Central memory CD8-positive, alpha-beta T cell (primary cell): ENCODE results near the gene ATRX.
A peak's percentile ranks its signal among the peaks of the same experiment; 100 is the strongest.
"Not testable (repeated sequence)": the region's sequence is repeated elsewhere in the genome, so short reads cannot be mapped to it uniquely, and the experiment has no call there.

ENCODE experiments used
- ATAC-seq: fragments of 150-1000 bp; cut with Tn5 transposase; replicated peaks from 2 replicates; pipeline ENCODE4 v1.10.0; 2022; ENCODE audit warnings: mild to moderate bottlenecking, moderate FRiP score, moderate number of reproducible peaks; ENCODE audit not compliant: poor library complexity, severe bottlenecking; ENCODE audit errors: extremely low read depth
- DNase-seq, 2 donors: peaks; one replicate each; pipeline ENCODE4 v3.0.0; 2021; ENCODE audit warnings: low spot score in 2 of 2
- H3K27ac Mint-ChIP-seq: one replicate; pipeline ENCODE4 v1.8.0; 2022; ENCODE audit warnings: low read depth, mild to moderate bottlenecking, moderate library complexity, mixed read lengths
- H3K27me3 Mint-ChIP-seq: one replicate; pipeline ENCODE4 v1.8.0; 2022; ENCODE audit warnings: mixed read lengths
- H3K36me3 Mint-ChIP-seq: one replicate; pipeline ENCODE4 v1.8.0; 2022; ENCODE audit warnings: mild to moderate bottlenecking, moderate library complexity, mixed read lengths; ENCODE audit not compliant: insufficient read depth
- H3K4me1 Mint-ChIP-seq: one replicate; pipeline ENCODE4 v1.8.0; 2022; ENCODE audit warnings: mixed read lengths
- H3K4me3 Mint-ChIP-seq: one replicate; pipeline ENCODE4 v1.8.0; 2022; ENCODE audit warnings: mild to moderate bottlenecking, moderate library complexity, mixed read lengths
- H3K9me3 Mint-ChIP-seq: one replicate; pipeline ENCODE4 v1.8.0; 2022; ENCODE audit warnings: mixed read lengths

ATRX gene

DNA sequence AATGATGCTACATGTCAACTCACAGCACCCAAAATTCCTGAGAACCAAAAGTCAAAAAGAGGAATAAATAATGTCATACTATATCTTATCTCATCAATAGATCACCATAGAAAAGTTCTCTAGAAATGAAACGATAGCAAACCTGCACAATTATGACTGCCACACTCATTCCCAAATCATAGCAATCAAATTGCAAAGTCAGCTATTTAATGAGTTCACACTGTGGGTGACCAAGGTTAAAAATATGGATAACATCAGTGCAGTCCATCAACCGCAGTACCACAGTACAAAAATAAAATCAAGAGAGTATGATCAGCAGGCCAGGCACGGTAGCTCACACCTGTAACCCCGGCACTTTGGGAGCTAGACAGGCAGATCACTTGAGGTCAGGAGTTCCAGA lies 62.3 kb downstream of the ATRX start:
- Mint-ChIP-seq H3K27ac (no peak overlapping the region), H3K4me1 (peaks cover 41% of the 10 kb centered on the region), H3K36me3 (no peaks in the 10 kb centered on the region), H3K9me3 (no peaks in the 10 kb centered on the region), H3K4me3 (no peak overlapping the region), H3K27me3 (no peaks in the 10 kb centered on the region)
- ATAC-seq: no peak
- DNase-seq: no peak

DNA sequence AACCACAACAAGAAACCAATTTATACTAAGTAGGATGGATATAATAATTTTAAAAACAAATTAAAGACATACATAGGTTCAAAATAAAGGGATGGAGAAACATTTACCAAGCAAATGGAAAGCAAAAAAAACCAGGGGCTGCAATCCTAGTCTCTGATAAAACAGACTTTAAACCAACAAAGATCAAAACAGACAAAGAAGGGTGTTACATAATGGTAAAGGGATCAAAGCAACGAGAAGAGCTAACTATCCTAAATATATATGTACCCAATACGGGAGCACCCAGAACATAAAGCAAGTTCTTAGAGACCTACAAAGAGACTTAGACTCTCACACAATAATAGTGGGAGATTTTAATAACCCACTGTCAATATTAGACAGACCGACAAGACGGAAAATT lies 66.6 kb downstream of the ATRX start:
- H3K36me3 Mint-ChIP-seq: peaks cover 8% of the 10 kb centered on the region
- H3K4me3 Mint-ChIP-seq: no peak overlapping the region
- no peaks in the 10 kb centered on the region for H3K27me3 Mint-ChIP-seq
- H3K27ac Mint-ChIP-seq: peak overlapping the region; percentile 89
- ATAC-seq (no peak), DNase-seq (no peak)
- peaks cover 39% of the 10 kb centered on the region for H3K4me1 Mint-ChIP-seq
- no peaks in the 10 kb centered on the region for H3K9me3 Mint-ChIP-seq

DNA sequence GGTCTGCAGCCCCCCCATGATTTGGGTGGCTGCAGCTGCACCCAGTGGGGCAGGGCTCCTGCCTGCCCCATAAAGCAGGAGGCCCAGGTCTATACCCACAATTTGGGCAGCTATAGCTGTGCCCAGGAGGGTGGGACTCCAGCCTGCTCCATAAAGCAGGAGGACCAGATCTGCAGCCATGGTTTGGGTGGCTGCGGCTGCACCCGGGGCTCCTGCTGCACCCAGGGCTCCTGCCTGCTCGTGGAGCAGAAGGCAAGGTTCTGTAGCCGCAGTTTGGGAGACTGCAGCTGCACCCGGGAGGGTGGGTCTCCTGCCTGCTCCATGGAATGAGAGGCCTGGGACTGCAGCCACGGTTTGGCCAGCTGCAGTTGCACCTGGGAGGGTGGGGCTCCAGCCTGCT lies 81.1 kb downstream of the ATRX start:
- H3K4me1 Mint-ChIP-seq: peaks cover 14% of the 10 kb centered on the region
- no peak overlapping the region for H3K4me3 Mint-ChIP-seq
- peaks cover 13% of the 10 kb centered on the region for H3K36me3 Mint-ChIP-seq
- no peak overlapping the region for H3K27ac Mint-ChIP-seq
- no peaks in the 10 kb centered on the region for H3K27me3 Mint-ChIP-seq
- DNase-seq (no peak), ATAC-seq (no peak)
- no peaks in the 10 kb centered on the region for H3K9me3 Mint-ChIP-seq

DNA sequence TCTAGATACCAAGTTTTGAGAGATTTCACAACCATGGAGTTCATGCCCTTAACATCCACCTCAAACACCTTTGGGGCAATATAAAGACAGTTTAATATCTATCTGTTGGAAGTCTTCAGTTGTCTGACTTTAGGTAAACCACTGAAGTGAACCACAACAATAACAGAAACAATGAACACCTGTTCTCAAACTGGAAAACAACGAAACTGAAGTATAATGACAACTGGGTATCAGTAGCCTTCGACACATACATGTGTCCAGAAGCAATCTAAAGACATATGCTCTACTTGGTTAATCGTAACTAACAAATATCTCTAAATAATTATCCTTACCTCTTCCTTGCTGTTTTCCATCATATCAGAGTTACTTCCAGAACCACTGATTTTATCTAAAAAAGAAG lies 87.8 kb downstream of the ATRX start:
- Mint-ChIP-seq H3K4me3 (no peak overlapping the region), H3K36me3 (peaks cover 26% of the 10 kb centered on the region), H3K27ac (no peak overlapping the region), H3K4me1 (peaks cover 29% of the 10 kb centered on the region), H3K27me3 (no peaks in the 10 kb centered on the region), H3K9me3 (no peaks in the 10 kb centered on the region)
- no peak for ATAC-seq
- DNase-seq: no peak

DNA sequence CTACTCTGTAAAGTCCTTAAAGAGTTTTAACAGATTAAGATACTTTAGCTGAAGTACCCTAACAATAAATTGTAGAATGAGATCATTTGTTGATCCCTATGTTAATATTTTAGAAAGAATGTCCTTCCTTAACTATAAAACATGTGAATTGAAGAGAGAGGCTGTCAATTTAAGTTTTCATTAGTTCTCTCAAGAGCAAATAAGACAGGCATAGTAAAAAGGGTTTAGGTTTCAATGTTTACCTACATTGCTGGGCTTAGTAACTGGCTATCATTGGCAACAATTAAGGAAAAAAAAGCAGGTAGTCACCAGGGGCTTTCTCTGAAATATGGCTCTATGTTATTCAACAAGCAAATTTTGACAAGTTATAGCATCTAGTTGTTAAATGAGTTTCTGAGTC lies 91.5 kb downstream of the ATRX start:
- peak overlapping the region; percentile 84 for H3K27ac Mint-ChIP-seq
- H3K36me3 Mint-ChIP-seq: peaks cover 24% of the 10 kb centered on the region
- H3K4me3 Mint-ChIP-seq: no peak overlapping the region

DNA sequence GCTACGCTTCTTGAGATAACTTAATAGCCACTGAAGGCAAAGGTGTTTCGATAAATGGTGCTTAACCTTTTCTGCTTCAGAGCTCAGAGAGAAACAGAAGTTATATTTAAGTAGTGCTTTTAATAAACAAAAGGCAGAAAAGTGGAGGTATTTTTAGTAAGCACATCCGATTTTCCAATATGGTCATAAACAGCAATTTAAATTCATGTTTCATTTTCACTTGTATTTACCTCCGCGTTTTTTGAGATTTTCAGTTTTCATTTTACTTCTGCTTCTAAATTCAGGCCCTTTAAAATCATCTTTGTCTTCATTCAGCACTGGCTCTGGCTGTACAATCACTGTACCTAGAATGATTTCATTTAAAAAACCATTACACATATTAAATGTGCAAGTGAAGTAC lies 92.4 kb downstream of the ATRX start:
- Mint-ChIP-seq H3K27me3 (no peaks in the 10 kb centered on the region), H3K4me1 (peaks cover 8% of the 10 kb centered on the region), H3K4me3 (no peak overlapping the region), H3K36me3 (peaks cover 24% of the 10 kb centered on the region), H3K9me3 (no peaks in the 10 kb centered on the region), H3K27ac (peak overlapping the region; percentile 84)
- ATAC-seq (no peak), DNase-seq (no peak)

More for the DNA sequence above, 91.5 kb downstream of the ATRX start:
- ATAC-seq (no peak), DNase-seq (no peak)
- Mint-ChIP-seq H3K9me3 (no peaks in the 10 kb centered on the region), H3K4me1 (peaks cover 17% of the 10 kb centered on the region), H3K27me3 (no peaks in the 10 kb centered on the region)

DNA sequence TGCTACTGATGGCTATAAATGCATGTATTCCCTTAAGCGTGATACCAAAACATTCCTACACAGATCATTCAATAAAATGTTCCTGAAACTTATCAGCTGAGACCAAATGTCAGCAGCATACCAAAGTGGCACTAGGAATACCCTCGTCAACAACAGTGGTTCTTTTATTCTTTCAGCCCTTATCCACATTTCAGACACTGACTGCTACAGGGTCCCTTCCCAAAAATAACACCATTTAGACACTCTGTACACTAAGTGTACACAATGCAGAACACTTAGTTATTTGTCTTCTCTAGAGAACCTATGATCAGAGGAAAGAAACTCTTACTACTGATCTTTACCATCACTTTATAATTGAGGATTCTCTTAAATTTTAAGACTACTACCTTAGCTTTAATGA lies 94.1 kb downstream of the ATRX start:
- no peak for ATAC-seq
- H3K27ac Mint-ChIP-seq: no peak overlapping the region
- DNase-seq: no peak
- no peak overlapping the region for H3K4me3 Mint-ChIP-seq
- no peaks in the 10 kb centered on the region for H3K9me3 Mint-ChIP-seq
- no peaks in the 10 kb centered on the region for H3K27me3 Mint-ChIP-seq
- H3K36me3 Mint-ChIP-seq: peaks cover 26% of the 10 kb centered on the region
- peaks cover 11% of the 10 kb centered on the region for H3K4me1 Mint-ChIP-seq

DNA sequence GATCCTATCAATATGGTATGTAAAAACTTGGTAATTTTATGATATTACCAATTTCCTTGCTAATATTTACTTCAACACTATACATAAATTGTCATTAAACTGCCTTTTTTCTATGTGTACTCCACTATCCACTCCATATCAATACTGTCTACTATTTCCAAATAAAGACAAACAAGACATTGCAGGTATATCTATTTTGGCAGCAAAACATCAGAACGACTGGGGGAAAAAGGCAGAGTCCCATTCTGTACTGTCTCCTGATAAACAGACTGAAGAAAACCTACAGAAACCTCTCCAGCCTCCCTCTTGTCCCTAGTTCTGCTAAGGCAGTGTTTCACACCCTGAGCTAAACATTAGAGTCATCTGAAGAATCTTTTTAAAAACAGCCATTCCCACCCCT lies 96.6 kb downstream of the ATRX start:
- no peak for ATAC-seq
- H3K4me3 Mint-ChIP-seq: no peak overlapping the region
- no peak for DNase-seq
- peaks cover 11% of the 10 kb centered on the region for H3K4me1 Mint-ChIP-seq
- H3K27ac Mint-ChIP-seq: no peak overlapping the region
- H3K27me3 Mint-ChIP-seq: no peaks in the 10 kb centered on the region
- peaks cover 13% of the 10 kb centered on the region for H3K36me3 Mint-ChIP-seq
- no peaks in the 10 kb centered on the region for H3K9me3 Mint-ChIP-seq

DNA sequence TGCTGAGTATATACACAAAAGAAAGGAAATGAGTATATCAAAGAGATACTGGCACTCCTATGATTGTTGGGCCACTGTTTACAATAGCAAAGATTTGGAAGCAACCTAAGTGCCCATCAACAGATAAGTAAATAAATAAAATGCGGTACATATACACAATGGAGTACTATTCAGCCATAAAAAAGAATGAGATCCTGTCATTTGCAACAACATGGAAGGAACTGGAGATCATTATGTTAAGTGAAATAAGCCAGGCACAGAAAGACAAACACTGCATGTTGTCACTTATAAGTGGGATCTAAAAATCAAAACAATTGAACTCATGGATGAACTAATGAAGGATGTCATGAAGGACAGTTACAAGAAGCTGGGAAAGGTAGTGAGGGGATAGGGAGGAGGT lies 100.3 kb downstream of the ATRX start:
- not testable (repeated sequence) for H3K4me3 Mint-ChIP-seq, H3K27me3 Mint-ChIP-seq, DNase-seq, H3K9me3 Mint-ChIP-seq, ATAC-seq, H3K27ac Mint-ChIP-seq
- Mint-ChIP-seq H3K36me3 (peaks cover 24% of the 10 kb centered on the region), H3K4me1 (peaks cover 18% of the 10 kb centered on the region)

DNA sequence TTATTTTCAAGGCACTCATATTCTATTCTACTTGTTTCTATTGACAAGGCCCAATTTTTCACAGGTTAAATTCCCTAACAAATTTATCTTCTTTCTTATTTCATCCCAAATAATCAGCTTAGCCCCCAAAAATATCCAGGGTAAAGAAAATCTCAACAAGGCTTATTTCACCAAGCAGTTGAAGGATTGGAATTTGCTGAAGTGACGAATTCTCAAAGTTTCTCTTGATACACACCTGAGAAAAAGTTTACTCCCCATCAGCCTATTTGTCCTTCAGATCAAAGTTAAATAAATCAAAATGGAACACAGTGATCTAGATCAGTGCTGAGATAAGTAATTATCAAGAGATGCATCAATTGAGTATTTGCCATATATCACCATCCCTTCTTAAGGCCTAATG lies 106.9 kb downstream of the ATRX start:
- Mint-ChIP-seq H3K27ac (peak overlapping the region; percentile 83), H3K9me3 (no peaks in the 10 kb centered on the region), H3K4me3 (no peak overlapping the region), H3K4me1 (peaks cover 13% of the 10 kb centered on the region), H3K36me3 (peaks cover 23% of the 10 kb centered on the region), H3K27me3 (no peaks in the 10 kb centered on the region)
- ATAC-seq (no peak), DNase-seq (no peak)

DNA sequence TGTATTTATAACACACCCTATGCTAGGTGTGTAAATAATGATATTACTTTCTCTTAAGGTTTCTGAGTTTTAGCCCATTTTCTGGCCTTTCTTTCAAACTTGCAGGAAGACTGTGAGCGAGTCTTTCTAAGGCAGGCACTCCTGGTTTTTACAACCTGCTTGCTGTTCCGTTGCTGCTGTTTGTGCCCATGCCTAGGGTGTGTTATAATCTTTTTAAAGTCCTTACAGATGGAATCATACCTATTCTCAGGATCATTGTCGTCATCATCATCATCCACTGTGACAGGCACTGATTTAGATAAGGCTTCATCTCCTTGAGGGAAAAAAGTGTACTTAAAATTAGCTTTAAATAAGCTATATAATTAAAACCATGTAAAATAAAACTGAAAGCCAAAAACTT lies 110.0 kb downstream of the ATRX start:
- no peak for DNase-seq
- no peak for ATAC-seq
- Mint-ChIP-seq H3K4me3 (no peak overlapping the region), H3K9me3 (no peaks in the 10 kb centered on the region), H3K4me1 (no peaks in the 10 kb centered on the region), H3K36me3 (peaks cover 4% of the 10 kb centered on the region), H3K27me3 (no peaks in the 10 kb centered on the region), H3K27ac (no peak overlapping the region)

DNA sequence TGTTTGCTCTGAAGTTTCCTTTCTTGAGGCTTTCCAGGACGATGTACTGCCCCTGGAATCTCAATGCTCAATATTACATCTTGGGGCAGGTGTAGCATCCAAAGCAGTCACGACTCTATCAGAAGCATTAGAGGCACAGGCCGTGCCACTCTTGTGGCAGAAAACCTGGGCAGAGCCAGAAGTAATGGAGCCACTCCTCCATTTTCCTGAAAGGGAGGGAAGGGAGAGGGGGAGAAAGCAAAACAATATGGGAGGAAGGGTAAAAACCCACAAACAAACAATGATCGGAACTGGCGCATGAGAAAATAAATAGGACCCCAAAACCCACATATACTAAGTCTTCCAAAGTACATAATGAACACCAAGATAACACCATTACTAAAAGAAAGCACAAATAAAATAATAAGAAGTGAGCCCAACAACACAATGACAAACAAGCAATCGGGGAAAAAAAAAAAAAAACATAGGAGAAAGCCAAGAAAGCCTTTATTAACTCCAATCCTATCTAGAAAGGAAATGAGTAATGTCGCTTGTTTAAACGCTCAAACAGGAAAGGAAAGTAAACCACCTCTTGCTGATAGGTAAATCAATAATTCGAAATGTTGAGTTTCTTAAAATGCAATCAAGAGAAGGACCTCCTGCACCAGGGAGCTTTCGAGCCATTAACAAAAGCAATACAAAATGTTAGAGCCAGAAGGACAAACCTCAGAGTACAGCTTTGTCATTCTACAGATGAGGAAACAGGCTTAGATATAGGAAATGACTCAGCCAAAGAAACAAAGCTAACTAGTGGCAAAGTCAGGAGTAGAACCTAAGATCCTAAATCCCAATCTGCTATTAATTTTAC lies 117.4 kb downstream of the ATRX start:
- Mint-ChIP-seq H3K27ac (no peak overlapping the region), H3K9me3 (no peaks in the 10 kb centered on the region), H3K27me3 (no peaks in the 10 kb centered on the region), H3K36me3 (peaks cover 2% of the 10 kb centered on the region), H3K4me3 (no peak overlapping the region), H3K4me1 (peaks cover 6% of the 10 kb centered on the region)
- ATAC-seq: no peak
- DNase-seq: no peak

DNA sequence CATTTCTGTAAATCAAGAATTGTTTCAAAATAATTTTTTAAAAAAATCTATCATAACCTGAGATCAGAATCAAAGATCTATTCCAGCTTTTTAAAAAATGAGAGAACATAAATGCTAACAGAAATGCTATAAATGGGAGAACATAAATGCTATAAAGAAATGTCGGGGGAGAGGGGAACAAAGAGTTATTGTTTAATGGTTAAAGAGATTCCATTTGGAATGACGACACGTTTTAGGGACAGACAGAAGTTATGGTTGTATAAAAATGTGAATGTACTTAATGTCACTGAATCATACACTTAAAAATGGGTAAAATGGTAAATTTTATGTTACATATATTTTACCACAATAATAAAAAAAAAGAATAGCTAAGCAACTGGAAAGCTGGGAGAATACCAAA lies 127.1 kb downstream of the ATRX start:
- ATAC-seq: no peak
- DNase-seq: no peak
- H3K4me1 Mint-ChIP-seq: no peaks in the 10 kb centered on the region
- H3K4me3 Mint-ChIP-seq: no peak overlapping the region
- no peaks in the 10 kb centered on the region for H3K9me3 Mint-ChIP-seq
- no peaks in the 10 kb centered on the region for H3K27me3 Mint-ChIP-seq
- peaks cover 20% of the 10 kb centered on the region for H3K36me3 Mint-ChIP-seq
- no peak overlapping the region for H3K27ac Mint-ChIP-seq
